Lower leg skin (tissue), 3 donors: ENCODE results near the gene RBM20.

ENCODE experiments used
- CTCF ChIP-seq, 3 donors: fragments of 450-650 bp; IDR thresholded peaks; one replicate each; pipeline ENCODE4 v1.5.1; 2016; ENCODE audit warnings: antibody characterized with exemption in 3 of 3, mild to moderate bottlenecking in 3 of 3, moderate library complexity in 2 of 3
- POLR2A ChIP-seq, 2 donors: fragments of 450-650 bp; IDR thresholded peaks; one replicate each; pipeline ENCODE4 v1.6.1; 2016 to 2017; ENCODE audit warnings: antibody characterized with exemption in 2 of 2, mild to moderate bottlenecking in 1 of 2, moderate library complexity in 1 of 2

- TF ChIP-seq CTCF (IDR thresholded peaks at IDR 0.05) (no peak), POLR2A (IDR thresholded peaks at IDR 0.05) (no peak)
Observed at GRCh38 chr10:110811791-110812581, 167.8 kb downstream of the RBM20 start.
